ENCODE results near the gene PKD2L1. TPM values are rescaled to one million over a fixed set of nuclear protein-coding genes. Genes with fewer than 3 reads are reported as not detected.

Gene PKD2L1
- 0.11 to 0.38 TPM (median 0.19 TPM) in 5 replicates for total RNA-seq (2022; extraction: Qiagen RNA extraction)

DNA sequence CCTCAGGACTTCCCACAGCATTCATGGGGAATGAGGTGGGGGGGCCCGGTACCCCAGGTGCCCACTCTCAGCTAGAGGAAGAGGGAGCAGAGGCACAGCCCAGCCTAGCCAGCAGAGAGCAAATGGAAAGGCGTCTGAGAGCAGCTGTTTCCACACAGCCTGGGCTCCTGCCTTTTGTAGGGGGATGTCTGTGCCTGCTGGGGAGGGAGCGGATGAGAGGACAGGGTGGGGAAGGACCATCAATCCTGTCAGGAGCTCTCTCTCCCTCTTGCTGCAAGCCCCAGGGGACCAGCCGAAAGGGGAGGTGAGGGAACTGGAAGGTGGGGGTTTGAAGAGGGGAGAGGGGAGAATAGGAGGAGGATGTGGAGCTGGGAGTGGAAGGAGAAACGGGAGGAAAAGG lies at the start of gene PKD2L1:
PKD2L1 (minus strand) TSS at position 150 of the 400 bp plus-strand sequence; CDS start at position 25, 125 bp downstream.

GRCh38 chr10:100346765-100347567 lies 16.9 kb upstream of the PKD2L1 start, which contains the start of gene SCD:
SCD (plus strand) TSS chr10:100347233; CDS start chr10:100347505, 272 bp downstream.

GRCh38 chr10:100286051-100287033 lies 43.7 kb downstream of the PKD2L1 start, which contains the start of gene BLOC1S2:
BLOC1S2 (minus strand) TSS chr10:100286680; CDS start chr10:100286659, 21 bp downstream.

DNA sequence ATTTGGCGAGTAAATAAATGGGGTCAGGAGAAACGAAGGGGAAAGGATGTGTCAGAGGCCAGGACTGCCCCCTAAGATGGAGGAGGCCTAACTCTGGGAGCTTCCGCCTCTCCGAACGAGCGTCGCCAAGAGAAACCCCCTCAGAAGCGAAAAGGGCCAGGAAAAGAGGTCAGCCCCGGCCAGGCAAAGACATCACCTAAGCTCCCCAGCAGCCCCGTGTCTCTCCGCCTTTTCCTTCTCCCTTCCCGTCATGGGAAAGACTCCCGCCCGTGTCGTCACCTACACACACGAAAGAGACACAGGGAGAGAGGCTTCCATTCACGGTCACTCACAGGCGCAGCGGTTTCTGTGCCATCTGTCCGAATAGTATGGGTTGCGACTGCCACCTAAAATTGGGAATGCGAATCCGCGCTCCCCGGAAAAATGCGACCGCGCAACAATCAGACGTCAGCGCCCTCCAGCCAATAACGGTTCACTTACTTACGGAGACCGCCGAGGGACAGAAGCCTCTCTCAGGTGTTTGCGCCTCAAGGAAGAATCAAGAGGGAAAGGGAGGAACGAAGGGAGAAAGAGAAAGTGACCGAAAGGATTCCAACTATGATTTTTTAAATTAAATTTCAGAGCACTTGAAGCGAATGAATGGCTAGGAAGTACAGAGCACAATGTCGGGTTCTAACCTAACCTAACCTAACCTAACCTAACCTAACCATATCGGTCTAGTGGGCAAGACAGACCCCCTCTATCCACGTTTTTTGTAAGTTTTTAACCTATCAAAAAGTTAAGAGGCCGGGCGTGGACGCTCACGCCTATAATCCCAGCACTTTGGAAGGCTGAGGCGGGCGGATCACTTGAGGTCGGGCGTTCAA lies 62.6 kb downstream of the PKD2L1 start, which contains the start of gene CWF19L1:
CWF19L1 (minus strand) TSS at position 400 of the 866 bp plus-strand sequence; CDS start at position 355, 45 bp downstream.

Other genes with a start within 250 kb of the PKD2L1 start
- gene CPN1, start 248.4 kb downstream of the PKD2L1 start, total RNA-seq (2022; extraction: Qiagen RNA extraction): 0.19 to 0.54 TPM (median 0.36 TPM) in 5 replicates
- gene ERLIN1, start 144.2 kb downstream of the PKD2L1 start, total RNA-seq (2022; extraction: Qiagen RNA extraction): 44.9 to 60.3 TPM (median 59.1 TPM) in 5 replicates
- 18.7 to 24.1 TPM (median 20.6 TPM) in 5 replicates for gene CHUK, start 100.6 kb downstream of the PKD2L1 start, total RNA-seq (2022; extraction: Qiagen RNA extraction)
- gene CWF19L1, start 62.6 kb downstream of the PKD2L1 start, total RNA-seq (2022; extraction: Qiagen RNA extraction): 21.2 to 23.1 TPM (median 22.0 TPM) in 5 replicates
- gene BLOC1S2, start 43.5 kb downstream of the PKD2L1 start, total RNA-seq (2022; extraction: Qiagen RNA extraction): 89.2 to 110 TPM (median 93.5 TPM) in 5 replicates
- gene SCD, start 17.0 kb upstream of the PKD2L1 start, total RNA-seq (2022; extraction: Qiagen RNA extraction): 148 to 219 TPM (median 171 TPM) in 5 replicates
- gene WNT8B, start 132.8 kb upstream of the PKD2L1 start, total RNA-seq (2022; extraction: Qiagen RNA extraction): 0.05 TPM in 1 of 5 replicates, not detected in the others
- 0.79 to 2.1 TPM (median 1.7 TPM) in 5 replicates for gene SEC31B, start 189.6 kb upstream of the PKD2L1 start, total RNA-seq (2022; extraction: Qiagen RNA extraction)
- gene NDUFB8, start 199.6 kb upstream of the PKD2L1 start, total RNA-seq (2022; extraction: Qiagen RNA extraction): 279 to 297 TPM (median 292 TPM) in 5 replicates
- gene HIF1AN, start 205.7 kb upstream of the PKD2L1 start, total RNA-seq (2022; extraction: Qiagen RNA extraction): 9.8 to 26.0 TPM (median 21.0 TPM) in 5 replicates